Loucy (cell line): Measurements from ENCODE around the gene HIP1.

ENCODE experiments used
- H2AFZ ChIP-seq: fragments of 200-600 bp; sonication (generic); 2 replicates; pipeline ENCODE4 v1.6.0; 2016; ENCODE audit warnings: antibody characterized with exemption, mild to moderate bottlenecking, low read length, moderate library complexity
- H3F3A ChIP-seq: fragments of 200-600 bp; 2 replicates; pipeline ENCODE4 v1.6.0; 2016; ENCODE audit warnings: antibody characterized with exemption, low read depth, mild to moderate bottlenecking
- H3K27me3 ChIP-seq: fragments of 200-600 bp; sonication (generic); 2 replicates; pipeline ENCODE4 v1.6.1; 2014; ENCODE audit warnings: low read length, mild to moderate bottlenecking; ENCODE audit not compliant: insufficient read depth, poor library complexity, severe bottlenecking
- H3K36me3 ChIP-seq: fragments of 200-600 bp; sonication (generic); 2 replicates; pipeline ENCODE4 v1.6.1; 2016; ENCODE audit warnings: low read length; ENCODE audit not compliant: insufficient read depth
- H3K4me1 ChIP-seq: fragments of 200-600 bp; sonication (generic); 2 replicates; pipeline ENCODE4 v1.5.1; 2014; ENCODE audit warnings: low read length, mild to moderate bottlenecking; ENCODE audit not compliant: insufficient read depth, poor library complexity, severe bottlenecking
- H3K4me2 ChIP-seq: fragments of 200-600 bp; sonication (generic); 2 replicates; pipeline ENCODE4 v1.6.0; 2014; ENCODE audit warnings: antibody characterized with exemption, low read length, low read depth, mild to moderate bottlenecking; ENCODE audit not compliant: poor library complexity, severe bottlenecking
- H3K4me3 ChIP-seq: fragments of 200-600 bp; sonication (generic); 2 replicates; pipeline ENCODE4 v1.5.1; 2014; ENCODE audit warnings: low read length, mild to moderate bottlenecking, mixed read lengths; ENCODE audit not compliant: poor library complexity, severe bottlenecking
- H3K79me2 ChIP-seq: fragments of 200-600 bp; sonication (generic); 2 replicates; pipeline ENCODE4 v1.6.1; 2014; ENCODE audit warnings: low read length; ENCODE audit not compliant: insufficient read depth
- H3K9ac ChIP-seq: fragments of 200-600 bp; sonication (generic); 2 replicates; pipeline ENCODE4 v1.6.0; 2014; ENCODE audit warnings: mild to moderate bottlenecking, low read depth, low read length, moderate library complexity; ENCODE audit not compliant: poor library complexity, severe bottlenecking
- H3K9me2 ChIP-seq: fragments of 200-600 bp; sonication (generic); replicated peaks from 2 replicates; pipeline ENCODE4 v1.6.1; 2016; ENCODE audit warnings: low read depth, low read length, mixed read lengths
- H3K9me3 ChIP-seq: fragments of 200-600 bp; sonication (generic); 2 replicates; pipeline ENCODE4 v1.6.1; 2014; ENCODE audit warnings: mild to moderate bottlenecking, antibody characterized with exemption, low read length, low read depth; ENCODE audit not compliant: insufficient read depth
- H4K20me1 ChIP-seq: fragments of 200-600 bp; sonication (generic); 2 replicates; pipeline ENCODE4 v1.6.0; 2014; ENCODE audit warnings: antibody characterized with exemption, low read length, mild to moderate bottlenecking; ENCODE audit not compliant: insufficient read depth, poor library complexity, severe bottlenecking
- EZH2phosphoT487 ChIP-seq: fragments of 200-600 bp; IDR thresholded peaks from 2 replicates; pipeline ENCODE4 v1.6.1; 2018; ENCODE audit warnings: antibody characterized with exemption, mild to moderate bottlenecking, moderate library complexity, borderline replicate concordance
- TF ChIP-seq, protein P1 (sequence below): fragments of 200-600 bp; sonication (generic); conservative IDR thresholded peaks from 2 replicates; pipeline ENCODE4 v1.5.1; 2014; ENCODE audit warnings: mild to moderate bottlenecking, antibody characterized with exemption, low read length

The HIP1 gene

DNA sequence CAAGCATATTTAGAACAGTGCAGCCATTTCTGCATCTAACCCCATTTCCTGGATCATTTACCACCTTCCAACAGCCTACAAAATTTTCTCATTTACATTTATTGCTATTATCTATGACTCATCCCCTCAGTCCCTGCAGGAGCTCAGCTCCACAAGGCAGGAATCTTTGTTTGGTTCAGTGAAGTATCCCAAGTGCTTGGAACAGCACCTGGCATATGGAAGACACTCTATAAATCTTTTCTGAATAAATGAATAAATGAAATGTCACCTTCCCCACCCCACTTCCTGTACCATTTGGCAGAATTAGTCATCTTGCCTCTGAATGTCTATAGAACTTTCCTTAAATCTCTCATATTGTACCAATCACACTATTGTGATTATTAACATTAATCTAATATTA, 110.7 kb downstream of the HIP1 start:
- no peak overlapping the region for H2AFZ ChIP-seq
- H3K4me1 ChIP-seq = no peaks in the 10 kb centered on the region
- H3K27me3 ChIP-seq = no peaks in the 10 kb centered on the region
- H3K79me2 ChIP-seq = no peaks in the 10 kb centered on the region
- H3K9me3 ChIP-seq = no peaks in the 10 kb centered on the region
- no peak for TF ChIP-seq EZH2phosphoT487
- TF ChIP-seq, protein P1, sequence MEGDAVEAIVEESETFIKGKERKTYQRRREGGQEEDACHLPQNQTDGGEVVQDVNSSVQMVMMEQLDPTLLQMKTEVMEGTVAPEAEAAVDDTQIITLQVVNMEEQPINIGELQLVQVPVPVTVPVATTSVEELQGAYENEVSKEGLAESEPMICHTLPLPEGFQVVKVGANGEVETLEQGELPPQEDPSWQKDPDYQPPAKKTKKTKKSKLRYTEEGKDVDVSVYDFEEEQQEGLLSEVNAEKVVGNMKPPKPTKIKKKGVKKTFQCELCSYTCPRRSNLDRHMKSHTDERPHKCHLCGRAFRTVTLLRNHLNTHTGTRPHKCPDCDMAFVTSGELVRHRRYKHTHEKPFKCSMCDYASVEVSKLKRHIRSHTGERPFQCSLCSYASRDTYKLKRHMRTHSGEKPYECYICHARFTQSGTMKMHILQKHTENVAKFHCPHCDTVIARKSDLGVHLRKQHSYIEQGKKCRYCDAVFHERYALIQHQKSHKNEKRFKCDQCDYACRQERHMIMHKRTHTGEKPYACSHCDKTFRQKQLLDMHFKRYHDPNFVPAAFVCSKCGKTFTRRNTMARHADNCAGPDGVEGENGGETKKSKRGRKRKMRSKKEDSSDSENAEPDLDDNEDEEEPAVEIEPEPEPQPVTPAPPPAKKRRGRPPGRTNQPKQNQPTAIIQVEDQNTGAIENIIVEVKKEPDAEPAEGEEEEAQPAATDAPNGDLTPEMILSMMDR = no peak
- no peak overlapping the region for H3K9ac ChIP-seq
- no peak overlapping the region for H3K4me3 ChIP-seq
- H3K9me2 ChIP-seq = no peaks in the 10 kb centered on the region
- H3K4me2 ChIP-seq = no peak overlapping the region
- H4K20me1 ChIP-seq = no peaks in the 10 kb centered on the region
- no peaks in the 10 kb centered on the region for H3F3A ChIP-seq
- no peaks in the 10 kb centered on the region for H3K36me3 ChIP-seq

DNA sequence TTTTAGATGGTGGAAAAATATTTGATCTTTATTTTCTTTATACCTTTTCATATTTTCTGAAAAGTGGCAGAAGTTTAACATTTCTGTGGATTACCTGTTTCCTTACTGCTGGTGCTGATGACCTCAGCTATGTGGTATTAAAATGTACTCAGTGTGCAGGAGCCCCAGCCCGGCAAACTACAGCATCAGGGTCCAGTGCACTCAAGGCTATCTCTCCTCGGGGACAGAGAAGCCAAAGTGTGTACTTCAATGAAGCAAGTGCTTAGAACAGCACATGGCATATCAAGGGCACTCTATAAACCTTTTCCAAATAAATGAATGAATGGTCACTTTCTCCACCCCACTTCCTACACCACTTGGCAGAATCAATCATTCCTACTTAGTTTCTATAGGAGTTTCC, 111.8 kb downstream of the HIP1 start:
- H2AFZ ChIP-seq = no peak overlapping the region
- no peaks in the 10 kb centered on the region for H3K79me2 ChIP-seq
- no peaks in the 10 kb centered on the region for H3K4me1 ChIP-seq
- no peaks in the 10 kb centered on the region for H3K27me3 ChIP-seq
- no peaks in the 10 kb centered on the region for H3F3A ChIP-seq
- no peak overlapping the region for H3K9ac ChIP-seq
- no peaks in the 10 kb centered on the region for H4K20me1 ChIP-seq
- H3K9me2 ChIP-seq = no peaks in the 10 kb centered on the region
- H3K4me2 ChIP-seq = no peak overlapping the region
- H3K4me3 ChIP-seq = no peak overlapping the region
- TF ChIP-seq EZH2phosphoT487 = no peak
- TF ChIP-seq, protein P1 = no peak
- no peaks in the 10 kb centered on the region for H3K9me3 ChIP-seq
- no peaks in the 10 kb centered on the region for H3K36me3 ChIP-seq

DNA sequence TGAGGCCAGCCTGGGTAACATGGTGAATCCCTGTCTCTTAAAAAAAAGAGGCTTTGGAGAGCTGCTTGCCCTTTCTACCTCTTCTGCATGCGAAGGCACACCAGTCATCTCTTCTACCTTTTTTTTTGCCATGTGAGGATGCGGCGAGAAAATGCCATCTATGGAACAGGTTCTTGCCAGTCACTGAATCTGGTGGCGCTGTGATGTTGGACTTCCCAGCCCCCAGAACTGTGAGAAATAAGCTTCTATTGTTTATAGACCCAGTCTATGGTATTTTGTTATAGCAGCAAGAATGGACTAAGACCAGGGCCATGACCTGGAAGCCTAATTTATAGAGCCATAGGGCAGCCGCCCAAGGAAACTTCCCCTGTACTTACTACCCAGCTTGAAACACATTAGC, 112.9 kb downstream of the HIP1 start:
- no peak overlapping the region for H3K9ac ChIP-seq
- no peaks in the 10 kb centered on the region for H3K9me3 ChIP-seq
- H3K4me3 ChIP-seq = no peak overlapping the region
- no peaks in the 10 kb centered on the region for H3K36me3 ChIP-seq
- H3K4me2 ChIP-seq = no peak overlapping the region
- H3F3A ChIP-seq = no peaks in the 10 kb centered on the region
- no peak overlapping the region for H2AFZ ChIP-seq
- H3K9me2 ChIP-seq = no peaks in the 10 kb centered on the region
- H3K4me1 ChIP-seq = no peaks in the 10 kb centered on the region
- TF ChIP-seq EZH2phosphoT487 = no peak
- TF ChIP-seq, protein P1 = no peak
- H3K27me3 ChIP-seq = no peaks in the 10 kb centered on the region
- H4K20me1 ChIP-seq = no peaks in the 10 kb centered on the region
- no peaks in the 10 kb centered on the region for H3K79me2 ChIP-seq
